ENCODE results near the gene SORCS2.
A peak's percentile ranks its signal among the peaks of the same experiment; 100 is the strongest.

Gene SORCS2

DNA sequence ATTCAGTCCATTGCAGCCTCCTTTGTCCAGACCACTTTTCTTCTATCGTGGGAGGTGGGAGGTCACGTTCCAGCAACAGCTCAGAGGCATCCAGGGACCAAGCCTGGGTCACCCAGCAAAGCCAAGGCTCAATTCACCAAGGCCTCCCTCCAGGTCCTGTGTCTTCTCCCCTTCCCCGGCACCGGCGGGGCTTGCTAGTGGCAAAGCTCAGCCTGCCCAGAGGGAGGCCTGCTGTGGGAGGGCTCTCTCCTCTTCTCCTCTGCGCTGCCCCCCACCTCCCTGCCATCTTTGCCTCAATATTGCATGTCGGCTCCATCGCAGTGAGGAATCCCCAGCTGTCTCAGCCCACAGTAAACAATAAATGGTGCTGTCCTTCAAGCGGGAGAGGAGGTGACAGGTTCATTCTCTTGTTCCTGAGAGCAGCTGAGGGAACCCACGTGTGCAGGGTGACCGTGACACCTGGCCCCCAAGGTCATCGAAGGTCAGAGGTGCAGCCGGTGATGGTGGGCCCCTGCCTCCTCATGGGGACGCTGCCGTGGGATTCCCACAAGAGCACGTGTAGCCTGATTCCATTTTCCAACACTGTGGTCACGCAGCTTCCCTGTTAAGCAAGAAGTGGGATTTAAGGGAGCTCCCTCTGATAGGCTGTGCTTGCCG, 353.9 kb downstream of the SORCS2 start:
- no peak for DNase-seq (ENCODE audit: low read depth, low spot score)

GRCh38 chr4:7546809-7547367, 354.6 kb downstream of the SORCS2 start:
- DNase-seq (ENCODE audit: low read depth, low spot score), result peak; percentile 40

DNA sequence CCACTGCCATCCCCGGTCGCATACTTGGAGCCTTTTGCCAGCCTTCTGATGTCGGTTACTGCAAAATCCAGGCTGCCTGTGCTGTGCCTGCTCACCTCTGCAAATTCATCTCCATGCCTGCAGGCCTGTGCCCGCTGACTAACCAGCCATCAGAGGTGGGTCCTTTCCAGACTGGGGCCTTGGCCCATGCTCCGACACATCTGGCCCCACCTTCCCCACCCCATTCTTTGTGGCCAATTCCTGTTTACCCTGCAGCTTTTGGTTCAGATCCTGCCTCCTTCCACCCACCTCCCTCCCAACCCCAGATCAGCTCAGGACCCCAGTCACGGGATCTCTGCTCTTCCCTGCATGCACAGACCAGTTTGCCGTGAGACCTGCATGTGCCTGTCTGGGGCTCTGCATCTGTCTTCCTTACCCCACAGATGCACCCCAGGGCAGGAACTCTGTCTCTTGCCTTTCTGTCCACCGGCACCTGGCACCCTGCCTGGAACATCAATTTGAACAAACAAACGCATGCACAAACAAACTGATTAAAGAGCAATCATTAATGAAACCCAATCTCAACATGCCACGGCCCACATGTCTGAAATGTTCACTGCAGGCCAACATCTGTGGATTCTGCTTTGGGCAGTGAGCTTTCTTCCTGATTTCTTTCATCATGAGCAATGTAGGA, 355.2 kb downstream of the SORCS2 start:
- DNase-seq (ENCODE audit: low read depth, low spot score), result no peak

DNA sequence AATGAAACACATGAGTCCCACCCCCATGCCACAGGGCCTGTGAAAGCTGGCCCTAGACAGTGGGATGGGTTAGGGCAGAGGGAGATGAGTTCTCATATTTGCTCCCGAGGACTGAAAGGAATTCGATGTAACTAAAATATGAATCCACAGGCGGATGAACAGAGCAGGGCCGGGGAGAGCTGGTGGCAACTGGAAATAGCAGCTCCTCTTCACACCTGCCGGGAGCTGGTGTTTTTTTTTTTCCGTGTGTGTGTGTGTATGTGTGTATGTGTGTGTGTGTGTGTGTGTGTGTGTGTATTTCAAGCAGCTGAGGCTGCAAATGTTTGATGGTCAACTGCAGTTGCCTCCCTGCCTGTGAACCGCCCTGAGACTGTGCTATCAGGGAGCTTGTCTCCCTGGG, 357.5 kb downstream of the SORCS2 start:
- no peak for DNase-seq (ENCODE audit: low read depth, low spot score)

GRCh38 chr4:7552466-7552865, 360.1 kb downstream of the SORCS2 start:
- DNase-seq (ENCODE audit: low read depth, low spot score), result no peak

- no peak for DNase-seq (ENCODE audit: low read depth, low spot score)
Measured at GRCh38 chr4:7553280-7553679, 360.9 kb downstream of the SORCS2 start.

GRCh38 chr4:7554905-7555304, 362.6 kb downstream of the SORCS2 start:
- DNase-seq (ENCODE audit: low read depth, low spot score), result no peak

GRCh38 chr4:7556558-7556957, 364.2 kb downstream of the SORCS2 start:
- no peak for DNase-seq (ENCODE audit: low read depth, low spot score)

GRCh38 chr4:7557456-7557855, 365.1 kb downstream of the SORCS2 start:
- DNase-seq (ENCODE audit: low read depth, low spot score), result peak; percentile 70

- DNase-seq (ENCODE audit: low read depth, low spot score), result no peak
Measured at GRCh38 chr4:7558436-7558835, 366.1 kb downstream of the SORCS2 start.

DNA sequence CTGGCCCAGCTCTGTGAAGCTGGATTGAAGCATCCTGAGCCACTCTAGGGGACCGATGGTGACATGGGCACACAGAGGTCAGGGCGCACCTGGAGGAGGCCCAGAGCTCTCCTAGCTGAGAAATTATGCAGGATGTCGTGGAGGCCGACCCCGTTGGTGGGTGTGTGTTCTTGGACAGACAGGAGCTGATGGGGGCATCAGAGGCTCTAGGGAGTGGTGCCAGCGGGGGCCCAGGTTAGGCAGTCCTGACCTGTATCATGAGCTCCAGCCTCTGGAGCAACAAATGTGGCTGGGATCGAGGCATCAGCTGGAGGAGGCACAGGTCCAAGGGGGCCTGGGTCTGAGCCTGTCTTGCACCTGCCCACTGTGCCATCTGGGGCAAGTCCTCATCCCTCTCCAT, 367.0 kb downstream of the SORCS2 start:
- no peak for DNase-seq (ENCODE audit: low read depth, low spot score)

DNA sequence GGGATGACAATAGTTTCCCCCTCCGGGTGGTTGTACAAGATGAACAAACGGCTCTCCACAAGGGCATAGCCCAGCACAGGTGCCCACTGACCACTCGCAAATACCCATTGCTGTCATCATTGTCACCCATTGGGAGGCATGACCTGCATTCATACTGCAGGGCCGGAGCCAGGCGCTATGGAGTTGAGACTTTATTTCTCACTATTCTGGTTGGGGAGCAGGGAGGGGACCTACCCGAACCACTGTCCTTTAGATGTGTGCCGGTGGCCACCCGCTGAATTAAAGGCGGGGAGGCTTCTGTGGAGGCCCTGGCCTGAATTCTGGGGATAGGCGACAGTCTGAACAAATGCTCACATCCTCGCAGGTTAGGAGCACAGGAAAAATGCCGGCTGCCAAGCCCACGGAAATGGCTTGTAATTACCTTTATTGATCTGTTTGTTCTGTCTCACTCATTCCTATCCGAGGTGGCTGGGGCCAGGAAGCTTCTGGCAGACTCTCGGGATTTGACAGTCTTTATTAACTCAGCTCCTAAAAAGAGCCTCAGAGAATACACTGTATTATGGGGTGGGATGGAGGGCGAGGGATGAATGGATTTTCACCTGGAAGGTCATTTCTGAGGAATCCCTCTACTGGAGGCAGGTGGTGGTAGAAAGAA, 367.5 kb downstream of the SORCS2 start:
- no peak for DNase-seq (ENCODE audit: low read depth, low spot score)

DNA sequence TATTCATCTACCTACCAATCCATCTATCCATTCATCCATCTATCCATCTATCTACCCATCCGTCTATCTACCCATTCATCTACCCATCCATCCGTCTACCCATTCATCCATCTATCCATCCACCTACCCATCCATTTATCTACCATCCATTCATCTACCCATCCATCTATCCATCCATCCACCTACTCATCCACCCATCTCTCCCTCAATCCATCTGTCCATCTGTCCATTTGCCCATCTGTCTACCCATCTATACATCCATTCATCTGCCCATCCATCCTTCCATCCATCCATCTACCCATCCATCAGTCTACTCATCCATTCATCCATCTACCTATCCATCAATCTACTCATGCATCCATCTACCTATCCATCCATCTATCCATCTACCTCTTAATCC, 369.2 kb downstream of the SORCS2 start:
- no peak for DNase-seq (ENCODE audit: low read depth, low spot score)

- no peak for DNase-seq (ENCODE audit: low read depth, low spot score)
Measured at GRCh38 chr4:7564242-7564641, 371.9 kb downstream of the SORCS2 start.

DNA sequence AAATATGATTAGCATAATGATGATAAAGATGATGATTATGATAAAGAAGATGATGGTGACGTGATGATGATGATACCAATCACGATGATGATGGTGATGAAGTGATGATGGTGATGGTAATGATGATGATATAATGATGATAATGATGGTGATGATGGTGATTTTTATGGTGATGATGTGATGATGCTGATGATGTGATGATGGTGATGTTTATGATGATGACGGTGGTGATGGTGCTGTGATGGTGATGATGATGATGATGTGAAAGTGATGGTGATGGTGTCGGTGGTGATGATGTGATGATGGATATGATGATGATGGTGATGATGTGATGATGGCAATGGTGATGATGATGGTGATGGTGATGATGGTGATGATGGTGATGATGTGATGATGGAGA, 373.1 kb downstream of the SORCS2 start:
- DNase-seq (ENCODE audit: low read depth, low spot score), result no peak

GRCh38 chr4:7569810-7570783, 377.8 kb downstream of the SORCS2 start:
- no peak for DNase-seq (ENCODE audit: low read depth, low spot score)

- DNase-seq (ENCODE audit: low read depth, low spot score), result no peak
Measured at GRCh38 chr4:7571001-7571400, 378.7 kb downstream of the SORCS2 start.

DNA sequence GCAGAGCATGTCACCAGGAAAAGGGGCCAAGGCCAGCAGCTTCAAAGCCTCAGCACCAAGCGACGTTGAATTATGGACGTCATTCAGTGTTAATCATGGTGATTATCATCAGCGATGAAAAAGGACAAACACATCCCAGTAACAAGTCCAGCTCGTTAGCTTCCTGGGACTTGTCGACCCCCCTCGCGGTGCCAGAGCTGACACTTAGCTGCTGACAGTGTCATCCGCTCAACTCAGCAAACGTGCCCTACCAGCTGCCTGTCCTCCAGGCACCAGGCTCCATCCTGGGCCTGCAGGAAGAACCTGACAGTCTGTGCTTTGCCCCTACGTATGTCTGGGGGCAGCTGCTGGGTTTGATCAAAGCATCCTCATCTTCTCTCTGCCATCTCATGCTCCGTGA, 379.4 kb downstream of the SORCS2 start:
- DNase-seq (ENCODE audit: low read depth, low spot score), result no peak

GRCh38 chr4:7572894-7573293, 380.6 kb downstream of the SORCS2 start:
- no peak for DNase-seq (ENCODE audit: low read depth, low spot score)

DNA sequence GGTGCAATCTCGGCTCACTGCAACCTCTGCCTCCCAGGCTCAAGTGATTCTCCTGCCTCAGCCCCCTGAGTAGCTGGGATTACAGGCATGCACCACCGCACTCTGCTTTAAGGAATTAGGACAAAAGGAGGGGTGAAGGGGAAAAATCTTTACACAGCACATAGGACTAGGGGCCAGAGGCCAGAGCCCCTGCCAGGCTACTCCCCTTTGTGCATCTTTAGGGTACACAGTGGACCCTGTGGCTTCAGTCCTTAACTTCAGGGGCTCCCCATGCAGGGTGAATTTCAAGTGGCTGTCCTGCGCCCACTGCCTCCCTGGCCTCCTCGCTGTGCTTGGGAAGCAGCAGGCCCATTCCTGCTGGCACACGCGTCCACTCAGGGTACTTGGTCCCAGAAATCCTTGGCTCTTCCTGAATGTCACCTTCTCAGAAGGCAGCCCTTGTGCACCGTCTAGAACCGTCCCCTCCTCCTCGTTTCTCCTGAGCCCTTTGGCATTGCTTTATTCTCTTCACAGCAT, 381.3 kb downstream of the SORCS2 start:
- no peak for DNase-seq (ENCODE audit: low read depth, low spot score)

DNA sequence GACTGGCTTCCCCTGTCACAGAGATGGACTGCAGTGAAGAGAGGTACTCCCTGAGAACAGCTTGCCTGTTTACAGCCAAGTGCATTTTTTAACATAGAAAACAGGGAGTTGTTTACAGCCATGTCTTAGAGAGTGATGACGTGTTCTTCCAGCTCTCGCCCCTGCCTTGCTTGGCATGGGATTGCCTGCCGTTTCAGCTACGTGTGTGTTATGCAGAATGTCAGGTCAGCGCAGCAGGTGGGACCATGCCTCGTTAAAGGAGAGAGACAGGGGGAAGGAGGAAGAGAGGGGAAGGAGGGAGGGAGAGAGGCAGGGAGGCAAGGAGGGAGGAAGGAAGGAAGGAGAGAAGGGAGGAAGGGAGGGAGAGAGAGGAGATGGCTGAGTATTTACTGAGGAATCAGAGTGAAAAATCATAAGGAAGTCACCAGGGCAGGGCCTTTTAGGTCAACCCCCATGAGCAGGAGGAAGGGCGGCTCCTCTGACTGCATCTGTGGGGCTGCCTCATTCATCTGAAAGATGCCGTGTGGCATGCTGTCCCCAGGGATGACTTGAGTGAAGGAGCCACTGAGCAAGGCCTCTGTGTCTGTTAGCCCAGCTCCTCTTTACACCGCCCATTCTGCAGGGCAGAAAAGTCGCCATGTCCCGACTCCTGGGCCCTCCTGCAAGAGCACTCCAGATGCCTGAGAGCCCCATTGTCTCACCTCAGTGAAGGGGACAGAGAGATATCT, 382.1 kb downstream of the SORCS2 start:
- DNase-seq (ENCODE audit: low read depth, low spot score), result no peak
